ENCODE data around the gene HEBP2.
A peak's percentile ranks its signal among the peaks of the same experiment; 100 is the strongest.
"Not testable (repeated sequence)": the region's sequence is repeated elsewhere in the genome, so short reads cannot be mapped to it uniquely, and the experiment has no call there.

The HEBP2 gene

DNA sequence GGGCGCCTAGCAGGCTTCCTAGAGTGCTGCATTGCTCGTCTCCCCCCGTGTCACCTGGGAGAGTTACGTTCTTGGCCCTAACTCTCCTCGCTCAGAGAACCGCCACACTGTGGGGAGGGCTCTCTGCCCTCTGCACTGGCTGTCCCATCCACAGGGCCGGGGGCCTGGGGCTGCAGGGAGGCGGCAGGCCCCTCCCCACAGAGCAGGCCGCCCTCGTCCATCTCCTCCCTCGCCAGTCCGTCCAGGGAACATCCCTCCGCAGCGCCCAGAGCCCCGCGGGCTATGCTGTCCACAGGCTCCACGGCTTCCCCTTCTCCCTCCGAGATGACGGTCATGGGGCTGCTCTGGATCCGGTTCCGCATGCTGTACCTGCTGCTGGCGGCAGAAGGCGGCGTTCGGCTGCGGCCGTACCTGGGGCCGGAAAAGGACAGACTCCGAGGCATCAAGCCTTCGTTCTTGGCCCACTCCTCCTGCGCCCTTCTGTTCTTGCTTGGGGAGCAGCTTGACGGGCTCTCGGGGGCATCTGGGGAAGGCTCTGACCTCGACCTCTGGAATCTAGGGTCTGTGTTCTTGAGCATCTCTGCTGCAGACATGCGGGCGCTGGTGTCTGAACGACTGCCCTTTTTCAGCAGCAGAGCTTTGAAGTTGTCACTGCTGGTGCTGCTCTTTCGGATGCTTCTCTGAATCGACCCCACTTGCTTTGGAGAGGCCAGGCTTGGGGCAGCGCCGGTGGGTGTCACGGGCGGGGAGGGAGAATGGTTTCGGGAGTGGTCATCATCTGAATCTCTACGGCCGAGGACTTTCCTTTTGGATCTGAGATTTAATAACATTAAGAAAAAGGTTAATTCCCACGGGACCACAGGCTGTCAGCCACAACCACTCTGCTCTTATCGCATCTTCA lies 20.2 kb downstream of the HEBP2 start:
- no peak for DNase-seq

DNA sequence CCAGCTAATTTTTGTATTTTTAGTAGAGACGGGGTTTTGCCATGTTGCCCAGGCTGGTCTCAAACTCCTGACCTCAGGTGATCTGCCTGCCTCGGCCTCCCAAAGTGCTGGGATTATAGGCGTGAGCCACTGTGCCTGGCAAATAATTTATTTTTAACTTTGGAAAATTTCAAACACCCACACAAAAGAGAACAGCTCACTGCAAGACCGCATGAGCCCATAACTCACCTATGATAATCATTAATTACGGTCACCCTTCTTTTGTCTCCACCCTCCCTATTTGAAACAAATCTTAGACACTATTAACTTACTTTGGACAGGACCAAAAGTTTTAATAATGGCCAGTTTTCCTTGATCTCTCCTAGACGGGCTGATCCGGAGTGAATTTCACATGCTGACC lies 21.2 kb downstream of the HEBP2 start:
- DNase-seq = not testable (repeated sequence)

DNA sequence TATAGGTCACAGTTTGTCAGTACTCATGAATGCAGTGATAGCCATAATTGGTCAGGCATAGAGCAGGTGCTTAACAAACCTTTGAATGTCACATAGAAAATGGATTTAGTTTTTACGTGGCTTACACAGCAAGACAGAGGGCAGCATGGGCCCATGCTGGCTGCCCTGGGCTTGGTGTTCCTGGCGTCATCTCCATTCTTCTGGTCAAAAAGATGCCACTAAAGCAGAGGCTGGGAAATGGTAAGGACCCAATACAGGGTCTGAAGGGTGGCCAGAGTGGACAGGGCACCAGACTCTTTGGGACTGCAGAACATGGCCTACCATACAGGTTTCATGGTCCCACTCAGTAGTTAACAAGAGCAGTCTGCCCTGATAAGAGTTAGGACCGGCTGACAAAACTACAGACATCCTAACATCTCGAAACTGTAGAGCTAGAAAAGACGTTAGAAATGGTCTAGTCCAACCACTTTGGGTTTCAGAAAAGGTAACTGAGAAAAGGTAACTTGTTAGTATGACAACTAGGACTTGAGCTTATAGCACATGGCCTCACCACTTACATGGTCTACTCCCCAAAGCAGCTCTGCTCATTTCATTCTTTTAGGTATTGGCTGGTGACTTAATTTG lies 22.6 kb downstream of the HEBP2 start:
- DNase-seq = no peak

DNA sequence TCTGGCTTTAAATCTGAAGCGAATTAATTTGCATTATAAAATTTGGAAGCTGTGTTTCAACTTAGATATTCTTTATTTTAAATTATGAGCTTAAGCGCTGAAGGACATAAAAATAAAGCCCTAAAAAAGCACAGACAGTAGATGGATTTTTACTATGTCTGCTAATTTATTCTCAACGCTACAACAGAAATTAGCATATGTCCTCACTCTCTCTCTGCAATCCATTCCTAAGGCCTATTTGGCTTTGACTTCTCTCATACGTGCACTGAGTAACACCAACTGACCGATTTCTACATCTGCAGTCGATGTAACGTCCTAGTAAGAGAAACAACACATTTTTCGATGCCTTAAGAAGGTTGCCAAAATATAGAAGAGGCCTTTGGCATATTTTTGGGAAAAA lies 23.7 kb downstream of the HEBP2 start:
- no peak for DNase-seq

DNA sequence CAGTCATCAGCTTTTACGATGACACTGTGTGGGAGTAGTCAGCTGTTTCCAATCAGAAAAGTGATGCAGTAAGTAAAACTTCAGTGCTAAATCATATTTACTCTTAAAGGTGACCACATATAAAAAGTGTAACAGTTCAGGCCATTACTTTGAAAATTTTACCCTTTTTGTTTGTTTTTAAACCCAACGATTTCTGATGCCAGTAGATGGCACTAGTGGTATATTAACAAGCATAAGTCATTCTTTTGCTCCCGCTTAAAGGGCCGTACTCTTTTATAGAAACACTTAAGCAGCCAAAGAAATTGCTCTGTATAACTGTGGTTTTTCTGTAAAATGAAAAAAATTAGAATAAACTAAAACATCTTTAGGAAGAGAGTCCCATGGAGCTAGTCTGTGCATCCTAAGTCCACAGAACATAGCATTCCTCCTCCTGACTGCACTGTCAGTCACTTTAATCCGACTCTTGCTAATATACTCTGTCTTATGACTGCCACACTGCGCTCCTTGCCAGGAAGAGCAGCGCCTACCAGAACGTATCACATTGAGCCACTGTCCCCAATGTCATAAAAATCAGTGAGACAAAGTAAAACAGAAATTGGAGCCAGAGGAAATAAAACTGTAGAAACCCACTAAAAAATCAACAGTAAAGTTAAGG lies 25.0 kb downstream of the HEBP2 start:
- peak in 3 of 4 experiments; percentile 49 to 80 (median 73) for DNase-seq

DNA sequence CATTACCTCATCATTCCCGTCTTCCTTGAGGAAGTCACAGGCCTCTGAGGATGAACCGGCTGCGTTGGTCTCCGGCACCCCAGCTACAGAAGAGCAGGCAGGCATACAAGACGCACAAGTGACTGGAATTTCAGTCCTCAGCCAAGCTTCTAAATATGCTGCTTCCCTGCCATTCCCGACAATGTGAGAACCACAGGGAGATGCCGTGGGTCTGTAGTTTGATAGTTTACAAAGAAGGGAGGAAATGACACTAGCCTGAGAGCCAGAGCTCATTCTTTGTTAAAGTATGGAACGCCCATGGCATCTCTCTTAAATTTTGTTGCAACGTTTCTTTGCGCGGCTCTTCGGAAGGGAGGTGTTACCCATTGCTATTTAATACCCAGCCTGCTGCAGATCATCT lies 25.7 kb downstream of the HEBP2 start:
- DNase-seq = no peak

DNA sequence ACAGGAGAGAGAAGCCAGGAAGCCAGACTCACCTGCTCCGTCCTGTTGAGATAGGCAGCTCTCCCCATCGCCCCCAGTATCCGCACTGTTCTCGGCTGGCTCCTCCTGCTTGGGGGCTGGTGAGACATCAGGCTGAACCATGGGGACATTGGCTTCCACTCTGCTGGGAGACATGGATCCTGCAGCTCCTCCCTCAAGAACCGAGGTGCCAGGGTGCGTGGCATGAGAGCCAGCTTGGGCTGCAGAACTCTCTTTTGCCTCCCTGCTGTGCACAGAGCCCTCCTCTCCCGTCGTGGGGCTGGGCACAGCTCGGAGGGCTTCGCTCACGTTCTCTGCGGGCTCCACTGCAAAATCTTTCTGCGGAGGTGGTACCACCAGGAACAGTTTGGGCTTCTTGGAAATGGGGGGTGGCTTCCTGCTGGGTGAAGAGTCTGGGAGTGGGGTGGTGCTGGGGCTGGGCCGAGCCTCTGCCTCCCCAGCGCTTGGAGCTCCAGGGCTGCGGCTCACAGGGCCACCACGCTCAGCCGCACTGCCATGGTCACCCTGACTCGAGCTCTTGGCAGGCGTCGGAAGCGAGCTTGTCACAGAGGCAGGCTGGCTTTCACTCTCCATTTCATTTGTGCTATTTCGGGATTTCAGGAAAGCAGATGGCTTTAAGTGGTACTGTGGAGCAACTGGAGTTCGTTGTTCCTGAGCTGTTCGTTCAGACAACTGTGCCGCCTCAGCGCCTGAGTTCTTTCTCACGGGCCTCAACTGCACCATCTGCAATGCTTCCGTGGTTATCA lies 26.5 kb downstream of the HEBP2 start:
- DNase-seq = no peak

DNA sequence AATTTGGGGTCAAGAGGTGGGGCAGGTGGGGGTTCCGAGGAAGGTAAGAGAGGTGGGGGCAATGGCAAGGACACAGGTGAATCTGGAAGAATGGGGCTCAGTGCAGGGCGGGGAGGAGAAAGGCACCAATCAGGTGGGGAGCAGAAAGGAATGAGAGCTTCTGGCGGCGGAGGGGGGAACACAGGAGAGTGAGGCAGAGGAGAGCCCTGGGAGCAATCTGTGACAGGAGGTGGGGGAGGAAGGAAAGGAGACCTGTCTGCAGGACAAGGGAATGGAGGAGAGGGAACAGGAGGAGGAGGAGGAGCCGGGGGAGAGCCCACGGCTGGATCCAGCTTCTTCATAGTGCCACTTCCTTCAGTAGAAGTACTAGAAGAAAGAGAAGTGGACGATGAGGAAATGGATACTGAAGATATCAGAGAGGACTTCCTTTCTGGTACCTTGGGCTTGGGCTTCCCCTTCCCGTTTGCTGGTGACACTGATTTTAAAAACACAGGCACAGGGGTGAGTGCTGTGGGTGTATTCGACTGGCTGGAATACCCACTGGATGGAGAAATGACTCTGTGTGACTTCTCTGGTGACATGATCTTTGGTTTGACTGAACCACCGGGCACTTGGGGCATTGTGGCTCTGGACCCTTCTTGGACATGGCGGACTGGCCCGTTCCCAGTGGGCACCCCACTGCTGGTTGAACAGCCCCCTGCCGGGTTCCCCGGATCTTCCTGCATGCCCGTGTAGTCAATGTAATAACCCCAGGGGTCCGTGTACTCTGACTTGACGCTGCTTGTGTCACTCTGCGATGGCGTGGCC lies 27.4 kb downstream of the HEBP2 start:
- DNase-seq = peak; percentile 67 to 90 (median 85)

DNA sequence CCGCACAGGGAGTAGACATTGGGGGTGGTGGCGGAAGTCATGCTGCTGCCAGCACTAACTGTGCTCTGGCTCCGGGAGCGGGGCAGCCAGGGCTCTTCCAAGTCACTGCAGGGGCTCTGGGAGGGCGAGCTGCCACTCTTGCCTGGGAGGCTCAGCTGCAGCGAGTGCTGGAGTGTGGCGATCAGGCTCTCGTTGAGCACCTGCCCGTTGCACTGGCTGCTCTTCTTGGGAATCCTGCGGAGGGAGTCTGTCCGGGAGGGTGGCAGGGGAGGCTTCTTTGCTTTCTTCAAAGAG lies 28.0 kb downstream of the HEBP2 start:
- no peak for DNase-seq

DNA sequence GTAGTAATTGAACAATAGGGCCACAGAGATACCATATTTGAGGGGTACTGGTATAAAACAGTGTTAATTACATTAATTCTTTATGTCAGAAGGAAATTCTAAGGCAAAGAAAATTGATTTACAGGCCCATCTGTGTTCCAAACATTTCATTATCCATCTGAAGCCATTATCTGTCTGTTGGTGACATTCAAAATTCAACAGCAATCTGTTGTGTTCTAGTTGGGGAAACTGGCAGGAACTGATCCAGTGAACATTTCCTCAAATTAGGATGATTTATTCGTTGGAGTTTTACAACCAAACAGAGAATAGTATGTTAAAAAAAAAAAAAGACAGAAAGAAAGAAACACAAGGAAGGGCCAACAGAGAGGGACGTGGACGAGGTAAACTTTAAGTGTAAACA lies 30.1 kb downstream of the HEBP2 start:
- DNase-seq = no peak

DNA sequence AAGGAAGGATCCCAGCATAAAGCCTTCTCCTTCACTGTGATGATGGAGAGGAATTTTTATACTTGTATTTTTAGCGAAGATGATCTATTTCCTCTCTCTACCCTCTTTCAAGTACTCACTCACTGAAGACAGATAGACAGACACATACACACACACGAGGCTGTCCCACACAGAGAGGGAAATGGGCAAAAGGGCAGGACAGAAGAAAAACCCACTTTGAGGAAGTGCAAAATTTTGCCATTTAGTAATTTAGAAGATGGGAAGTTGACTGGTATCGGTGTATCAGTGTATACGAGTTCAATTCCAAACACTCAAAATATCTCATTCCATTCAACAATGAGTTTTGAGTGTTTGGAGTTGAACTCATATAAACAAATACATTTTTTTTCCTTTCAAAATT lies 30.9 kb downstream of the HEBP2 start:
- peak; percentile 53 to 81 (median 70) for DNase-seq

DNA sequence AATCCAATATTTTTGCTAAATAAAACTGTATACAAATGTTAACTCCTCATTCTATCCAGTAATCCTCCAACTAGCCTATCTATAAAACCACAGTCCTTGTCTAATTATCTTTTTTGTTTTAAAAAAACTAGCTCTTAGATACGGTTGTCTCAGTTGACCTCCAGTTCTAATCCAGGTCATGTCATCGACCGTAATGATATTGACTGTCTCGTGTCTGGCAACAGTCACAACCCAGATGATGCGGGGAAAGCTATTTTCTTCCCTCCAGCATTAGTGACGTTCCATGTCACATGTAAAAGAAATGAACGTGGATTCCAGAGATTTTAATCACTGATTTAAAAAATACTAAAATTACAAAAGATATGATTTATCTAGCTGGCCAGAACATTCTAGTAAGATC lies 35.5 kb downstream of the HEBP2 start:
- DNase-seq = no peak

DNA sequence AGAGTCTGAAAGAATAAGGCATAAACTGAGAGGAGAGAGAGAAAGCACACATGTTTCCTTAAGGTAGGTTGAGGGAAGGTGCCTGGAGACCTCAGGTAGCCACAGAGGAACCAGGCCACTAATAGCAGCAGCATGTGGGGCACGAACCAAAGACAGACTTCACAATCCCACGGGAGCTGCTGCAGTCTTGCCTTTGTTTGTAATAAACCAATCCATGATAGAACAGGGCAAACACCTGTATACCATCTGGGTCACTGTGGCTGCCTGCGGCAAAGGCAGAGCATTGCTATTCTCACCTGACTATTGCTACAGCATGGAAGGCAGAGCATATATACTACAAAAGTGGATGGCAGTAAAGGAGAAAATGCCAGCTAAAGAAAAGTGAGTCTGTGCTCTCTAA lies 36.3 kb downstream of the HEBP2 start:
- DNase-seq = no peak

DNA sequence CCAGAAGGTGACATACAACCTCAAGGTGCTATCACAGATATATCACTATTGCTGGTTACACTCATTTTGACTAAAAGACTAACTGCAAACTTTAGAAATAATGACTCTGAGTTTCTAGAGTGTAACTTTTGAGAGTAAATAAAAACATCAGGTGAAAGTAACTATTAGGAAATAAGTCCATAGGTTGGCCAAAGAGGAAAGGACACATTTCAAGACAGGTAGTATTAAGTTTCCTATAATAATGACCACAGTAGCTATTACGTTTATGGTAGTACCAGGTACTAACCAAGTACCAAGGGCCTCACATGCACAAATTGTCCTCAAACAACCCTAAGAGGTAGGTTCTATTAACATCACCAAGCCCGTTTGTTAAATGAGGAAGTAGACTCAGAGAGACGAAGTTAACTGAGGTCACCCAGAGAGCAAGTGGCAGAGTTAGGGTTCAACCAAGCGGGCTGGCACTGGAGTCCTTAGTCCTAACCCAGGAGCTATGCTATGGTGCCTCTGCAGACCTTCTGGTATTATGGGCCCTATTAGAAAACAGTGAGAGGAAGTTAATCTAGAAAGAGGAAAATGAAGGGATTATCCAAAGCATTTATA lies 36.8 kb downstream of the HEBP2 start:
- DNase-seq = peak in 3 of 4 experiments; percentile 28 to 57 (median 56)

DNA sequence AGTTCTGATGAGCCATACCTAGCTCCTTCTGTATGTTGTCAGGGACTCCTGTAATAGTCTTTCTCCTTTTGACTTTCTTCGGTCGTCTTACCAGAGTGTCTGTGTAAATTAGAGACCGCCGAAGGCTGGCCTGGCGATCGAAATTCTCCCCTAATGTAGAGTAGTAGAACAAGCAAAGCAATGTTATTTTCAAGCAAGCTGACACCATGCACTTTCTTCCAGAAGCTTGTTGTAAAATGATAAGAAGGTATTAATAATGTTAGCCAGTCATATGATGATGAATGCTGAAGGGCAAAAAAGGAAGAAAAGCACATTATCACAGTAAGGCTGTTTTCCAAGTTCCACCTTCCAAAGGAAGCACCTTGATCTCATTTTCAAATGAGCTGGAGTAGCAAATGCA lies 37.9 kb downstream of the HEBP2 start:
- DNase-seq = no peak

DNA sequence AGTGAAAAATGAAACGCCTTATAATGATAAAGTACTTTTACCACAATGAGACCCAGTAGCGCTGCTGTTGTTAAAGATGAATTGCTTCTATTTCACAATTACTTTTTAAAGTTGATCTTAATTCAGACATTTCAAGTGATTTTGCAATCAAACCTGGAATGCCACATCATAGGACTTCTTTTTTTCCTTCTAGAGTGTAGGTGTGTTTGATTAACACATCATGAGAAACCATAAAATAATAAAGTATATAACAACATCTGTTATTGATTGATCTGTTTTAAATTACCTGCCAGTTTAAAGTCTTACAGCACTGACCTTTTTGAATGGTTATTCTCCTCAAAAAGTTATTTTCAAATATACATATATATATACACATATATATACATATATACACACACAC lies 38.6 kb downstream of the HEBP2 start:
- no peak for DNase-seq

DNA sequence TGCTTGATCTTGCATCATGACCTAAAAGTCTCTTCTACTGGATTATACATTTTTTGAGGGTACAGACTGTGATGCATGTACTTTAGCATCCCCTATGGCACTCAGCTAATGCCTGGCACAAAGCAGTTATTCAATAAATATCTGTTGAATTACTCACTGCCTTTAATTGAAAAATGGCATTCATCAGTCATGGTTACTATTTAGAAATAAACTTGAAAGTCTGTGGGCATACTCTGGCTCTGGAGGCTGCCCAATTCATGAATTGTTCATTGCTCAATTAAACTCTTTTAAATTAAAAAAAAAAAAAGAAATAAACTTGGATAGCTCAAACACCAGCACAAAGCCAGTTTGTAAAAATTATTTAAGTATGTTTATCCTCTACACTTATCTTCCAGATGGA lies 40.0 kb downstream of the HEBP2 start:
- no peak for DNase-seq

DNA sequence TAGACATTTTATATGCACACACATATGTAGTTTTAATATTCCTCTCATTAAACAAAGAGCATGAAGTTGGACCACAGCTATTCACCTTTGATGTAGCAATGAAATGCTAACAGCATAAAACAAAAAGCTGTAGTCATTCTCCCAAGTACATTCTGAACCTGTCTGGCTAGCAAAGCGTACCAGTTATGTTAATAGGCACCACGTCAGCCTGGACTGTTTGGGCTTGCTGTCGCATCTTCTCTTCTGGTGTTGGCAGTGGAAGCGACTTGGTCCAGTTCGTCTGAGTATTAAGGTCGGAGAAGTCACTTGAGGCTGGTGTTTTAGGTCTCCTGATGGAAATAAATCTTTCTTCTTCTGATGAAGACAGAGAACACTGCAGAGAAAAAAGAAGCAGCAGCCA lies 42.8 kb downstream of the HEBP2 start:
- DNase-seq = no peak

DNA sequence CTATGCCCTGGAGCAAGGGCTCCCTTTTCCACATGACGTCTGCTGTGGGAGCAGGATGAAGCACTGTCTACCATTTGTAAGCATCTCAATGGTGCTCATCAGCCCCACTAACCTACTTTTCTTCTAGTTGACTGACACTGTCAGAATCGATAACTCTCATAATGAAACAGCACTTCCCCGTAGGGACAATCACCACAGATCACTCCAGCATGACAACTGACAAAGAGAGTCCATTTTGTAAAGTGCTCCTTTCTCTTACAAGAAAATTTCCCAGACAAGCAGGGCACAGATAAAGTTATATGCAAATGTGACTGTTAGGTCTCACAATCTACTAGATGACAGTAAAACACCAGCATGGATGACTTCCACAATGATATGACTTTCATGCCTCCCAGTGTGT lies 46.4 kb downstream of the HEBP2 start:
- DNase-seq = no peak

DNA sequence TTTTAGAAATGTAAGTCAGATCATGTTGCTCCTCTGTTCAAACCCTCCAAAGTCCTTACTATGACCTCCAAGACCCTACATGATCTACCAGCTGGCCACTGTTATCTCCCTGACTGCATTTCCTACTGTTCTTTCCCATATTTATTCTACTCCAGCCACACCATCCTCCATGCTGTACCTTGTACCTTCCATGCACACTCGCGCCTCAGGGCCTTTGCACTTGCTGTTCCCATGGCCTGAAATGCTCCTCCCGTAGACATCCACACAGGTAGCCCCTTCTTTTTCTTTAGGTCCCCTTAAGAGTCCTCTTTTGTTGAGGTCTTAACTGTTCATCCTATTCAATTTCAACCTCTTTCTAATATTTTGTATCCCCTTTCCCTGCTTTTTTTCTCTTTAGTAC lies 47.0 kb downstream of the HEBP2 start:
- DNase-seq = no peak

DNA sequence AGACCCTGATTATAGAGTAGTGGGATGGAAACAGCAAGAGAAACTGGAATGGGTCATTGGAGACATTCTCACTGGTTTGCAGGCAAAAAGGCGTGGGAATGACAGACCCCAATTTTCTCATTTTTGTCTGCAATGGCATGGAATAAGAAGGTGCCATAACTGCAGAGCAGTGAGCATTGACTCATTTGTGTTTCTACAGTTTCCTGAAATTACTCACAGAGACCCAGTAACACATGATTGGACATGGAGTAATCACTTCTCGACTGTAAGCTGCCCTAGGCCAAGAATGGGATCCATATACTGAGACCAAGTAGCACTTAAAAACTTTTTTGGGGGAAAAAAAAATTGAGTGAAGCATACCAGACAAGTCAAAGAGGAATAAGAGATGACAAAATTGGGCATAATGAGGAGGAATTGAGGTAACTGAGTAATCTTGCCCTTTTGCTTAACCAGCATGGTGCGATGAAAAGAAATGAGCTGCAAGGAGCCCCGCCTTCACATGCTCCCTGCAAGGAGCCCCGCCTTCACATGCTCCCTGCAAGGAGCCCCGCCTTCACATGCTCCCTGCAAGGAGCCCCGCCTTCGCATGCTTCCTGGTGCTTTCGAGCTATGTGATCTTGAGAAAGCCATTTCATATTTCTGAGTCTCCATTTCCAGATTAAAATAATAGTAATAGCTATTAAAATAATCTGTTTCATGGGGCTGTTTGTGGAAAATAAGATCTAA lies 51.1 kb downstream of the HEBP2 start:
- DNase-seq = peak in 3 of 4 experiments; percentile 23 to 67 (median 42)

All from suppressor macrophage (primary cell).